Panc1 (cell line): ENCODE data around the gene FSIP1. TPM values are rescaled to one million over a fixed set of nuclear protein-coding genes. Genes with fewer than 3 reads are reported as not detected.

Experiments used
- ATAC-seq: fragments of 200-7000 bp; cut with Tn5 transposase; 2 replicates; pipeline ENCODE4 v1.9.1; 2020; ENCODE audit warnings: mild to moderate bottlenecking, moderate library complexity
- BruUV-seq: library from RNA; stranded (reverse); fragments of 400-500 nt; replicated peaks from 2 replicates; lab custom pipeline; 2021; lab: Mats Ljungman, UMichigan
- CTCF ChIA-PET: fragments of 300-600 bp; sonication (Branson Sonifier 250); formaldehyde crosslinking; loops from one replicate; lab custom pipeline; 2022; ENCODE audit warnings: antibody characterized with exemption; lab: Charles Lee
- POLR2A ChIA-PET: fragments of 300-600 bp; sonication (Branson Sonifier 250); formaldehyde crosslinking; loops from one replicate; lab custom pipeline; 2022; ENCODE audit warnings: antibody characterized with exemption; lab: Charles Lee
- DNase-seq: peaks from one replicate; pipeline ENCODE4 v3.0.0-alpha.2; 2010; ENCODE audit warnings: low read depth, low spot score
- H3K27ac ChIP-seq: 2 replicates; pipeline ENCODE4 v1.5.1; 2011; ENCODE audit warnings: mild to moderate bottlenecking, low read length, inconsistent platforms
- H3K27me3 ChIP-seq: fragments of 200-500 bp; sonication (Bioruptor generic); 2 replicates; pipeline ENCODE4 v1.6.0; 2014; ENCODE audit warnings: low read length, inconsistent platforms; ENCODE audit not compliant: control insufficient read depth, insufficient read depth
- H3K36me3 ChIP-seq: fragments of 200-500 bp; sonication (Bioruptor generic); 2 replicates; pipeline ENCODE4 v1.5.1; 2014; ENCODE audit warnings: inconsistent platforms, mild to moderate bottlenecking, low read length, moderate library complexity; ENCODE audit not compliant: control insufficient read depth, insufficient read depth
- H3K4me1 ChIP-seq: 2 replicates; pipeline ENCODE4 v1.5.1; 2011; ENCODE audit warnings: inconsistent platforms, mild to moderate bottlenecking, low read length, moderate library complexity; ENCODE audit not compliant: control insufficient read depth, insufficient read depth
- H3K4me3 ChIP-seq, 2 experiments: 2 replicates each; pipeline ENCODE4 v1.5.1; 2011 to 2012; ENCODE audit warnings: low read depth in 2 of 2, low read length in 2 of 2, mild to moderate bottlenecking in 2 of 2, inconsistent platforms in 1 of 2, moderate library complexity in 1 of 2
- H3K9me3 ChIP-seq: fragments of 200-500 bp; sonication (Bioruptor generic); 2 replicates; pipeline ENCODE4 v1.5.1; 2014; ENCODE audit warnings: low read depth, mild to moderate bottlenecking, inconsistent platforms, low read length, moderate library complexity; ENCODE audit not compliant: control insufficient read depth, insufficient read depth
- CTCF ChIP-seq: fragments of 450-650 bp; IDR thresholded peaks from 2 replicates; pipeline ENCODE4 v1.5.1; 2017; ENCODE audit warnings: mild to moderate bottlenecking
- POLR2AphosphoS5 ChIP-seq: IDR thresholded peaks from 2 replicates; pipeline ENCODE4 v1.6.1; 2012; ENCODE audit warnings: mild to moderate bottlenecking, low read depth, low read length, moderate library complexity
- REST ChIP-seq, 2 experiments: IDR thresholded peaks; 2 replicates each; pipeline ENCODE4 v1.6.1; 2011 to 2012; ENCODE audit warnings: low read depth in 2 of 2, control low read depth in 1 of 2, low read length in 1 of 2, mild to moderate bottlenecking in 1 of 2, moderate library complexity in 1 of 2; ENCODE audit not compliant: insufficient read depth in 1 of 2
- SIN3A ChIP-seq: IDR thresholded peaks from 2 replicates; pipeline ENCODE4 v1.6.1; 2012; ENCODE audit warnings: low read depth, mild to moderate bottlenecking, low read length, moderate library complexity, borderline replicate concordance; ENCODE audit not compliant: insufficient read depth
- TCF7L2 ChIP-seq: IDR thresholded peaks from 2 replicates; pipeline ENCODE4 v1.6.1; 2011; ENCODE audit warnings: mild to moderate bottlenecking, low read depth, low read length, inconsistent platforms
- in situ Hi-C: cut with HindIII; loops from 2 replicates; pipeline ENCODE4 v1.10.0; 2016; ENCODE audit warnings: low sequenced_read_pairs, low pct_unique_long_range_greater_than_20kb
- intact Hi-C: fragments of 100-400 bp; cut with micrococcal nuclease; formaldehyde crosslinking; loops from one replicate; pipeline ENCODE4 v1.10.0; 2022; ENCODE audit not compliant: unreplicated experiment
- total RNA-seq: library from RNA; stranded (reverse); gene quantifications from one replicate; pipeline ENCODE4 v1.2.1, GENCODE V29; 2021; ENCODE audit not compliant: unreplicated experiment

Gene FSIP1
- total RNA-seq, 1 experiment from 2014 or later, result 1.4 TPM

GRCh38 chr15:39551476-39551875, 231.2 kb downstream of the FSIP1 start:
- intact Hi-C loops (no loop called here), in situ Hi-C loops (no loop called here)
- ChIA-PET POLR2A (no interaction called here), CTCF (no interaction called here)
- BruUV-seq, result no TSS peak
- no peak for ATAC-seq
- Histone ChIP-seq H3K27me3 (no peaks in the 10 kb centered on the region), H3K9me3 (no peaks in the 10 kb centered on the region), H3K27ac (no peak overlapping the region), H3K36me3 (no peaks in the 10 kb centered on the region), H3K4me3 (no peak overlapping the region), H3K4me1 (no peaks in the 10 kb centered on the region)
- TF ChIP-seq TCF7L2 (no peak), POLR2AphosphoS5 (no peak), REST (IDR thresholded peaks at IDR 0.05; ENCODE audit: insufficient read depth in 1 of 2, low read depth in 2 of 2, low read length in 1 of 2) (no peak), CTCF (no peak), SIN3A (no peak)
- no peak for DNase-seq

Other genes starting within 250 kb of the FSIP1 start
- gene THBS1, start 201.8 kb downstream of the FSIP1 start, total RNA-seq, result 61.9 TPM
- gene GPR176, start 137.4 kb upstream of the FSIP1 start, total RNA-seq, result 12.7 TPM
- 33.5 TPM for gene EIF2AK4, start 151.3 kb upstream of the FSIP1 start, total RNA-seq